ENCODE measurements around the gene LRRC8D. TPM values are rescaled to one million over a fixed set of nuclear protein-coding genes. Genes with fewer than 3 reads are reported as not detected.

LRRC8D gene
- total RNA-seq, 1 experiment from 2014 or later: 39.4 TPM

- no peak overlapping the region for H3K4me3 ChIP-seq (ENCODE audit: low read depth, low read length)
- Mint-ChIP-seq H3K27me3 (ENCODE audit: insufficient read depth, unreplicated experiment) (no peaks in the 10 kb centered on the region), H3K27ac (ENCODE audit: unreplicated experiment) (no peak overlapping the region), H3K4me3 (ENCODE audit: unreplicated experiment) (no peak overlapping the region), H3K9me3 (ENCODE audit: unreplicated experiment) (no peaks in the 10 kb centered on the region), H3K4me1 (ENCODE audit: low read depth, unreplicated experiment) (no peaks in the 10 kb centered on the region), H3K36me3 (ENCODE audit: insufficient read depth, unreplicated experiment) (no peaks in the 10 kb centered on the region)
- TF ChIP-seq CTCF (IDR thresholded peaks at IDR 0.05; ENCODE audit: insufficient read depth in 1 of 2, low read depth in 1 of 2, low read length in 1 of 2, severe bottlenecking in 1 of 2, unreplicated experiment in 1 of 2): no peak
- H3K27me3 ChIP-seq (replicated peaks; ENCODE audit: control insufficient read depth, insufficient read depth, low read length): no peaks in the 10 kb centered on the region
- H3K36me3 ChIP-seq (ENCODE audit: control insufficient read depth, insufficient read depth, low read length): no peaks in the 10 kb centered on the region
- ChIA-PET CTCF (no interaction called here), POLR2A (no interaction called here)
- intact Hi-C loops (cut with micrococcal nuclease; ENCODE audit: unreplicated experiment): no loop called here
- H3K4me1 ChIP-seq: no peaks in the 10 kb centered on the region
- no peaks in the 10 kb centered on the region for H3K9me3 ChIP-seq
- DNase-seq: no peak
- no TSS peak for BruUV-seq (replicated peaks)
Measured at GRCh38 chr1:89971600-89971999, 150.8 kb downstream of the LRRC8D start.

GRCh38 chr1:89972024-89972423 lies 151.2 kb downstream of the LRRC8D start:
- Mint-ChIP-seq H3K4me3 (ENCODE audit: unreplicated experiment) (no peak overlapping the region), H3K4me1 (ENCODE audit: low read depth, unreplicated experiment) (no peaks in the 10 kb centered on the region), H3K27ac (ENCODE audit: unreplicated experiment) (no peak overlapping the region), H3K9me3 (ENCODE audit: unreplicated experiment) (no peaks in the 10 kb centered on the region), H3K27me3 (ENCODE audit: insufficient read depth, unreplicated experiment) (no peaks in the 10 kb centered on the region), H3K36me3 (ENCODE audit: insufficient read depth, unreplicated experiment) (no peaks in the 10 kb centered on the region)
- Histone ChIP-seq H3K9me3 (no peaks in the 10 kb centered on the region), H3K27me3 (replicated peaks; ENCODE audit: control insufficient read depth, insufficient read depth, low read length) (no peaks in the 10 kb centered on the region), H3K36me3 (ENCODE audit: control insufficient read depth, insufficient read depth, low read length) (no peaks in the 10 kb centered on the region), H3K4me3 (ENCODE audit: low read depth, low read length) (no peak overlapping the region), H3K4me1 (no peaks in the 10 kb centered on the region)
- ChIA-PET CTCF (no interaction called here), POLR2A (no interaction called here)
- no TSS peak for BruUV-seq (replicated peaks)
- intact Hi-C loops (cut with micrococcal nuclease; ENCODE audit: unreplicated experiment): no loop called here
- no peak for DNase-seq
- no peak for TF ChIP-seq CTCF (IDR thresholded peaks at IDR 0.05; ENCODE audit: insufficient read depth in 1 of 2, low read depth in 1 of 2, low read length in 1 of 2, severe bottlenecking in 1 of 2, unreplicated experiment in 1 of 2)

- H3K9me3 Mint-ChIP-seq (ENCODE audit: unreplicated experiment): no peaks in the 10 kb centered on the region
- no peak overlapping the region for H3K4me3 Mint-ChIP-seq (ENCODE audit: unreplicated experiment)
- H3K36me3 ChIP-seq (ENCODE audit: control insufficient read depth, insufficient read depth, low read length): no peaks in the 10 kb centered on the region
- intact Hi-C loops (cut with micrococcal nuclease; ENCODE audit: unreplicated experiment): no loop called here
- no peaks in the 10 kb centered on the region for H3K27me3 ChIP-seq (replicated peaks; ENCODE audit: control insufficient read depth, insufficient read depth, low read length)
- no peaks in the 10 kb centered on the region for H3K4me1 ChIP-seq
- no peaks in the 10 kb centered on the region for H3K27me3 Mint-ChIP-seq (ENCODE audit: insufficient read depth, unreplicated experiment)
- H3K36me3 Mint-ChIP-seq (ENCODE audit: insufficient read depth, unreplicated experiment): no peaks in the 10 kb centered on the region
- H3K9me3 ChIP-seq: no peaks in the 10 kb centered on the region
- DNase-seq: no peak
- TF ChIP-seq CTCF (IDR thresholded peaks at IDR 0.05; ENCODE audit: insufficient read depth in 1 of 2, low read depth in 1 of 2, low read length in 1 of 2, severe bottlenecking in 1 of 2, unreplicated experiment in 1 of 2): no peak
- no peak overlapping the region for H3K27ac Mint-ChIP-seq (ENCODE audit: unreplicated experiment)
- ChIA-PET CTCF (interaction anchor here (0.6 kb wide), 1 partner anchor 387 kb away, joined by 3 read pairs; no protein-coding TSS in a partner anchor), POLR2A (no interaction called here)
- no peak overlapping the region for H3K4me3 ChIP-seq (ENCODE audit: low read depth, low read length)
- no TSS peak for BruUV-seq (replicated peaks)
- no peaks in the 10 kb centered on the region for H3K4me1 Mint-ChIP-seq (ENCODE audit: low read depth, unreplicated experiment)
Measured at GRCh38 chr1:89973471-89974127, 152.8 kb downstream of the LRRC8D start.
